GM18873 (cell line): ENCODE results near the gene NCOA4.
"Not testable (repeated sequence)": the region's sequence is repeated elsewhere in the genome, so short reads cannot be mapped to it uniquely, and the experiment has no call there.

Source experiments
- ATAC-seq: cut with Tn5 transposase; IDR thresholded peaks from one replicate; pipeline ENCODE4 v1.9.1; 2021; ENCODE audit warnings: mild to moderate bottlenecking, moderate library complexity, moderate number of reproducible peaks; ENCODE audit not compliant: unreplicated experiment, low FRiP score

Gene NCOA4

GRCh38 chr10:46022978-46023702 is 7.3 kb downstream of the NCOA4 start:
- ATAC-seq: peak; percentile 79

GRCh38 chr10:46020344-46020657 is 10.1 kb downstream of the NCOA4 start:
- no peak for ATAC-seq

- no peak for ATAC-seq
Measured at GRCh38 chr10:46019569-46020343, 10.7 kb downstream of the NCOA4 start.

DNA sequence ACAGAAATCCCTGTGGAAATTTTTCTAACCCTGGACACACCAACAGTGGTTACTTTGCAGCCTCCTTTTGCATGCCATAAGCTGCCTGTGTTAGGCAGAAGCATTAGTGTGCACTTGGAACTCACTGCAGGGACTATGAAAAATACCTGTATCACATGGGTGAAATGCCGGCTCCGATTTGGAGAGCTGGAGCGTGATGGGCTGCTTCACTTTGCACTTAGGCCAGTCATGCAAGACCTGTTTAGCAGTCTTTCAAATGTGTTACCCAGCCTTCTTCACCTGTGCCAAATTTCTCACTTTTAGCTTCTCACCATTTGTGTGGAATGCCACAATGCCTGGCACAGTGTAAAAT is 11.3 kb downstream of the NCOA4 start:
- ATAC-seq: no peak

DNA sequence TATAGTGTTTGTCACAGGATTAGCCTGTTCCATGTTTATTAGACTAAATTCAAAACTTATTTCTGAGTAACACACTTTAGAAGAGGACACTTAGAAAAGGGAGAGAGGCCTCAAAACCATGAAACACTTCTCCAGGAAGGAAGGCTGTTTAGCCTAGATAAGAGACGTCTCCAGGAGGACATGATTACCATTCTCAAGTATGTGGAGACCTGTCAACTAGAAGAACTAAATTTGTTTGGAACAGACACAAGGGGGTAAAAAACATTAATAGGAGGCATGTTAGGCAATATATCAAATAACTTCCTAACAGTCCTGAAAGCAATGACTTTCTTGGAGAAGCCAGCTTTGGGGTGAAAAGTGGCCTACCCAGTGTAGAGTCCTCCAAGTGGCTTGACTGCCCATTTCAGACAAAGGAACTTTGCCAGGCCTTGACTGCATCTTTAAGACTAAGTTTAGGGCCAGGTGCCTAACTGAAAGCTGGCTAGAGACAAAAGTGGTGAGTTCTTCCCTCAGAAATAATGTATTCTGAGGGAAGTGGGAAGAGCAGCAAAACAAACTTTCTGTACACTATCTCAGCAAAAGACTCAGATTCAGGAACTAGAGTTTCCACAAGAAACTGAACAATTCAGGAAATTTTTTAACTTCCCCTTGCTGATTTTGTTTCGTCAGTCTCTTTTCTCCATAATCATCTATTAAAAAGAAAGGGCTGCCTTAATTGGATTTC is 11.8 kb downstream of the NCOA4 start:
- ATAC-seq: no peak

- no peak for ATAC-seq
Measured at GRCh38 chr10:46017733-46018132, 12.7 kb downstream of the NCOA4 start.

DNA sequence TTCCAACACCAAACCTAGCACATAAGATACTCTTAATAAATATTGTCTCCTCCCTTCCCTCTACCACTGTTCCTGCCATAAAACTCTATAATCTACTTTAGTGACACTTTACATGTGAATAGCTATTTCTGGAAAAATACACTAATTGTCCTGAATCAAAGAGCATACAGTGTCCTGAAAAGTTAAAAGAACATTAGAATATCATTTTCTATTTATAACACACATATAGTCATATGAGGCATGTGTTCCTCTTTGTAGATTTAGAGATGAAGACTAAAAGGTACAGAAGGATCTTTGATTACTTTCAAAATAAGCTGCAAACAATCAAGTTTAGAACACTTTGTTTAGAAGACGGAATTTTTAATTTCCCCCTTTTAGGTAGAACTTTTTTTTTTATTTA is 13.6 kb downstream of the NCOA4 start:
- no peak for ATAC-seq

- ATAC-seq: no peak
Measured at GRCh38 chr10:46016190-46016589, 14.2 kb downstream of the NCOA4 start.

GRCh38 chr10:46014683-46015405 is 15.6 kb downstream of the NCOA4 start:
- ATAC-seq: no peak

GRCh38 chr10:46014206-46014605 is 16.2 kb downstream of the NCOA4 start:
- no peak for ATAC-seq

GRCh38 chr10:46012746-46013145 is 17.7 kb downstream of the NCOA4 start:
- no peak for ATAC-seq

DNA sequence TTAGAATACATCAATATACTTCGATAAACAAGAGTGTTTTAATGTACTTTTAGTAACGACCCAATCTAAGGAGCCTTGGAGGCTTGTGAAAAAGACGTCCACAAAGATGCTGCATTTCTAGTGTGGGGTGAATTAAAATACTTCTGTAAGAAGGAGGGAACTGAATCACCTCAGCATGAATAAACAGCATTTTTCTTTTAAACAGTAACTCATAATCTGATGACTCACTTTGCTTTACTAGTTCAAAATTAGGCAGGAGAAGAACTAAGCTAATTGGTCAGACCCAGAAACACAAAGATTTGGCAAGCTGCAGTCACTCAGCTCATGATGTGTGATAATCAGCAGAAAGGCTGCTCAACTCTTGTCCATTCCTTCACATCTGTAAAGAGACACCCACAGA is 24.2 kb downstream of the NCOA4 start:
- no peak for ATAC-seq

- ATAC-seq: no peak
Measured at GRCh38 chr10:46005383-46005782, 25.0 kb downstream of the NCOA4 start.

DNA sequence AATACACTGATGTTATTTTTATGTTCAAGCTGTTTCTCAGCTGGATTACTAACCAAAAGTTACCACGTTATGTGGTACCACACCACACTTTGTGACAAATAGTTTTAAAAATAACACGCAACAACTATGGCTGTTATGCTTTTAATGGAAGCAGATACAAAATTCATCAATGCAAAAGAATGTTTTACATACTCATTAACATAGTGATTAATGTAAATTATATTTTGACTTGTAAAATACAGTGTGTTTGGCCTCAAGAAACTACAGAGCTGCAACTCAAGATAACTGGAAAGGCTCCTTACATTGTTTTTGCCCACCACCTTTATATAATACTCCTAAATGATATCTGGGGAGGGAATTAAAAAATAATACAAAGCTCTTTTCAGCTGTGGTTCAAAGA is 25.5 kb downstream of the NCOA4 start:
- no peak for ATAC-seq

DNA sequence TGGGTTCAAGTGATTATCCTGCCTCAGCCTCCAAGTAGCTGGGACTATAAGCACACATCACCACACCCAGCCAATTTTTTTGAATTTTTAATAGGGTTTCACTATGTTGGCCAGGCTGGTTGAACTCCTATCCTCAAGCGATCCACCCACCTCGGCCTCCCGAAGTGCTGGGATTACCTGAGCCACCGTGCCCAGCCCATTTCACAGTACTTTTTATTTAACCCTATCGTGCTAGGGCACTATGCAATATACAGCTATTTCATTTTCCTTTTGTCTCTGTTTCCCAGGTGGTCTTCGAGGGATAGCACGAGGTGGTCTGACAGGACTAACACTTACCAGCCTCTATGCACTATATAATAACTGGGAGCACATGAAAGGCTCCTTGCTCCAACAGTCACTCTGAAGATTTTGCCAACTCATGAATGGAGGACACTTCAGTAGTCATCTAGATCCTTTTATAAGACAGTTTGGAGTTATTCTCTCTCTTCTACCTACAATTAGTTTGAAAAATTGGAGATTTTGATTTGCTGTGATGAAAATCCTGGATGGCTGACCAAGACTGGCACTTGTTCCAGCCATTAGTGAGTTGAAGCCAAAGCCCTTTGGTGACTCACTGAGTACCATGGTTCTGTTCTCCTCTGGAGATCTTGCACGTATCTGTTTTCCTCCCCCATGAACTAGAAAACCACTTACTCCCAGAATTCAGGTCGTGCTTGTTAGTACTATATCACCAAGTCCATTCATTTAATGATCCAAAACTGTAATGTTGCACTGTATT is 27.3 kb downstream of the NCOA4 start:
- ATAC-seq: no peak

- ATAC-seq: not testable (repeated sequence)
Measured at GRCh38 chr10:46002189-46002687, 28.2 kb downstream of the NCOA4 start.

GRCh38 chr10:46001187-46001756 is 29.2 kb downstream of the NCOA4 start:
- no peak for ATAC-seq

- ATAC-seq: no peak
Measured at GRCh38 chr10:46000538-46000937, 29.9 kb downstream of the NCOA4 start.

GRCh38 chr10:45999955-46000354 is 30.5 kb downstream of the NCOA4 start:
- not testable (repeated sequence) for ATAC-seq
